ENCODE data around the gene THRB. TPM values are rescaled to one million over a fixed set of nuclear protein-coding genes. Genes with fewer than 3 reads are reported as not detected.

The THRB gene
- total and polyA plus RNA-seq, 9 of the 15 experiments (the other 6 are each of a cell fraction or from before 2014, with no cell fraction given) = 1.7 to 14.9 (median 6.9) TPM

DNA sequence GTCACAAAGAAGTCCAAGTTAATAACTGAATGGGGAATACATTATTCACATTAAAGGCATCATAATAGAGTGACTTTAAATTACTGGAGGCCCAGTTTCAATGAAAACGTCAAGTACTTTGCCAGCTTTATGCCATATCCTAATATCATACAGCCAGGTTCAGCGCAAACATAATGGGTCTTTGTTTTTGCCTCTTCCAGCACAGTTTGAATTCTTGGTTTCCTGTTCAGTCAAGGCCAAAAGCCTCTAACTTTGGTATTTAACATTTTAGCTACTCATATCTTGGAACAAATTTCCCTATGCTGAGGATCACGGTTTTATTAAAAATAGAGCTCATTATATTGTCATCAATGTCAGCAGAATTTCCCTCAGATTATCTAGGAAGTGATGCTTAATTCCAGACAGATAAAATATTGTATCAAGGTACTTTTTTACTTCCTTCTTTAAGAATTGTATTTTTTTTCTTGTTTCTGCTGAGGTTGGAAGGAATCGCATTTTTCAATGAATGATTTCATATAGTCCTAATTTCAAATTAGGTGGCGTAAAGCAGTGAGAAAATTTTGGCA lies 269.2 kb downstream of the THRB start:
- TF ChIP-seq ILK (tag; IDR thresholded peaks at IDR 0.05; ENCODE audit: borderline replicate concordance, low read depth) = no peak
- TF ChIP-seq POLR2G (IDR thresholded peaks at IDR 0.05; ENCODE audit: low read depth, low read length) = no peak
- no peak for TF ChIP-seq SIN3A (IDR thresholded peaks at IDR 0.05; ENCODE audit: borderline replicate concordance in 2 of 2, control insufficient read depth in 1 of 2, low read depth in 2 of 2, low read length in 2 of 2)
- no peak for TF ChIP-seq NCOA1 (IDR thresholded peaks at IDR 0.05; ENCODE audit: low read depth)
- TF ChIP-seq FOXK2 (conservative IDR thresholded peaks at IDR 0.05 in 1 of 2, IDR thresholded peaks at IDR 0.05 in 1 of 2; ENCODE audit: low read depth in 2 of 2) = no peak
- TF ChIP-seq CREBBP (IDR thresholded peaks at IDR 0.05; ENCODE audit: low read depth, low read length) = no peak
- TF ChIP-seq, protein P1, sequence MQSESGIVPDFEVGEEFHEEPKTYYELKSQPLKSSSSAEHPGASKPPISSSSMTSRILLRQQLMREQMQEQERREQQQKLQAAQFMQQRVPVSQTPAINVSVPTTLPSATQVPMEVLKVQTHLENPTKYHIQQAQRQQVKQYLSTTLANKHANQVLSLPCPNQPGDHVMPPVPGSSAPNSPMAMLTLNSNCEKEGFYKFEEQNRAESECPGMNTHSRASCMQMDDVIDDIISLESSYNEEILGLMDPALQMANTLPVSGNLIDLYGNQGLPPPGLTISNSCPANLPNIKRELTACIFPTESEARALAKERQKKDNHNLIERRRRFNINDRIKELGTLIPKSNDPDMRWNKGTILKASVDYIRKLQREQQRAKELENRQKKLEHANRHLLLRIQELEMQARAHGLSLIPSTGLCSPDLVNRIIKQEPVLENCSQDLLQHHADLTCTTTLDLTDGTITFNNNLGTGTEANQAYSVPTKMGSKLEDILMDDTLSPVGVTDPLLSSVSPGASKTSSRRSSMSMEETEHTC (IDR thresholded peaks at IDR 0.05) = no peak
- TF ChIP-seq ETV6 (IDR thresholded peaks at IDR 0.05; ENCODE audit: borderline replicate concordance in 1 of 2, low read depth in 2 of 2, low read length in 1 of 2) = no peak
- no peak for TF ChIP-seq ETV6 (CRISPR knock-in tag; IDR thresholded peaks at IDR 0.05; ENCODE audit: borderline replicate concordance)
- TF ChIP-seq ZNF431 (CRISPR knock-in tag; IDR thresholded peaks at IDR 0.05) = no peak
- no peak for TF ChIP-seq PML (IDR thresholded peaks at IDR 0.05; ENCODE audit: low read length)
- TF ChIP-seq, protein P2, sequence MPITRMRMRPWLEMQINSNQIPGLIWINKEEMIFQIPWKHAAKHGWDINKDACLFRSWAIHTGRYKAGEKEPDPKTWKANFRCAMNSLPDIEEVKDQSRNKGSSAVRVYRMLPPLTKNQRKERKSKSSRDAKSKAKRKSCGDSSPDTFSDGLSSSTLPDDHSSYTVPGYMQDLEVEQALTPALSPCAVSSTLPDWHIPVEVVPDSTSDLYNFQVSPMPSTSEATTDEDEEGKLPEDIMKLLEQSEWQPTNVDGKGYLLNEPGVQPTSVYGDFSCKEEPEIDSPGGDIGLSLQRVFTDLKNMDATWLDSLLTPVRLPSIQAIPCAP (CRISPR knock-in tag; IDR thresholded peaks at IDR 0.05; ENCODE audit: borderline replicate concordance) = no peak
- TF ChIP-seq EGR1 (conservative IDR thresholded peaks at IDR 0.05) = no peak
- no peak for TF ChIP-seq GTF2A2 (tag; IDR thresholded peaks at IDR 0.05)
- no peak for TF ChIP-seq YBX1 (IDR thresholded peaks at IDR 0.05)
- no peak for TF ChIP-seq U2AF2 (optimal IDR thresholded peaks at IDR 0.05; ENCODE audit: low read depth, low read length)
- TF ChIP-seq HDAC6 (IDR thresholded peaks at IDR 0.05; ENCODE audit: low read depth, low read length) = no peak
- no peaks in the 10 kb centered on the region for H4K20me1 ChIP-seq (replicated peaks; ENCODE audit: control insufficient read depth, insufficient read depth, low read length)
- H3K27ac ChIP-seq (ENCODE audit: extremely low read depth, low read depth, low read length) = no peak overlapping the region
- FAIRE-seq (no peak), ATAC-seq (no peak), DNase-seq (ENCODE audit: extremely low read depth in 1 of 4, low spot score in 3 of 4) (no peak)
- H3K4me3 ChIP-seq = no peak overlapping the region
- intact Hi-C loops (cut with micrococcal nuclease) = no loop called here
- H3K36me3 ChIP-seq (ENCODE audit: control insufficient read depth, insufficient read depth, low read length) = no peaks in the 10 kb centered on the region
- no peaks in the 10 kb centered on the region for H3K4me1 ChIP-seq (replicated peaks in 1 of 2; ENCODE audit: control insufficient read depth in 2 of 2, insufficient read depth in 2 of 2, low read length in 2 of 2)
- H3K4me2 ChIP-seq (ENCODE audit: insufficient read depth, low read length) = no peak overlapping the region
- BruUV-seq (replicated peaks) = no TSS peak
- no peaks in the 10 kb centered on the region for H3K9me3 ChIP-seq (replicated peaks; ENCODE audit: control insufficient read depth, insufficient read depth, low read depth, low read length)
- POLR2A ChIA-PET = interaction anchor here (0.7 to 1.2 kb wide), 4 partner anchors 9 to 308 kb away, joined by 3 to 4 read pairs (median 3); no protein-coding TSS in a partner anchor
- H2AFZ ChIP-seq (ENCODE audit: low read depth, low read length) = no peak overlapping the region
- no peaks in the 10 kb centered on the region for H3K9me1 ChIP-seq (ENCODE audit: control insufficient read depth, insufficient read depth, low read length)
- H3K79me2 ChIP-seq (ENCODE audit: control insufficient read depth, insufficient read depth, low read length) = no peaks in the 10 kb centered on the region
- CTCF ChIA-PET (ENCODE audit: low intra/inter-chr PET ratio) = no interaction called here
- no peak overlapping the region for H3K9ac ChIP-seq (ENCODE audit: insufficient read depth in 1 of 2, low read depth in 2 of 2, low read length in 2 of 2)
- in situ Hi-C loops (cut with MboI) = no loop called here
- 39% methylated on average over 5 of the region's 5 CpGs for WGBS (ENCODE audit: insufficient coverage, low coverage, missing lambda C conversion rate)
- no peaks in the 10 kb centered on the region for H3K27me3 ChIP-seq (ENCODE audit: control insufficient read depth in 2 of 2, insufficient read depth in 2 of 2, low read length in 2 of 2)

Measured in K562 (cell line).